Activated CD4-positive, alpha-beta memory T cell treated with anti-CD3 and anti-CD28 coated beads, Interleukin-2, amount 10 ng/mL, durations not matched to agents 7 days and 5 days (primary cell): Measurements from ENCODE around the gene PRKCE. TPM values are rescaled to one million over a fixed set of nuclear protein-coding genes. Genes with fewer than 3 reads are reported as not detected.

Experiments
- CTCF ChIA-PET: fragments of 350-600 bp; sonication (Branson Sonifier 250); formaldehyde crosslinking; loops from one replicate; lab custom pipeline; 2021; ENCODE audit warnings: antibody characterized with exemption, inconsistent platforms; lab: Charles Lee
- POLR2A ChIA-PET: fragments of 350-600 bp; sonication (Branson Sonifier 250); formaldehyde crosslinking; loops from one replicate; lab custom pipeline; 2021; ENCODE audit warnings: antibody characterized with exemption; lab: Charles Lee
- DNase-seq: peaks from one replicate; pipeline ENCODE4 v3.0.0-alpha.2; 2020
- H3K27ac Mint-ChIP-seq: one replicate; pipeline ENCODE4 v1.8.0; 2021; ENCODE audit warnings: mild to moderate bottlenecking, mixed read lengths
- H3K27me3 Mint-ChIP-seq: one replicate; pipeline ENCODE4 v1.8.0; 2021; ENCODE audit warnings: mixed read lengths
- H3K36me3 Mint-ChIP-seq: one replicate; pipeline ENCODE4 v1.8.0; 2021; ENCODE audit warnings: low read depth, mixed read lengths
- H3K4me1 Mint-ChIP-seq: one replicate; pipeline ENCODE4 v1.8.0; 2021; ENCODE audit warnings: mixed read lengths
- H3K4me3 Mint-ChIP-seq: one replicate; pipeline ENCODE4 v1.8.0; 2021; ENCODE audit warnings: mild to moderate bottlenecking, mixed read lengths
- H3K9me3 Mint-ChIP-seq: one replicate; pipeline ENCODE4 v1.8.0; 2021; ENCODE audit warnings: mixed read lengths
- total RNA-seq, 2 experiments: library from RNA; stranded (reverse); gene quantifications; one replicate each; pipeline ENCODE4 v1.2.3, GENCODE V29; 2021

Gene PRKCE
- total RNA-seq, 2 experiments from 2014 or later = 20.6 to 23.3 TPM

DNA sequence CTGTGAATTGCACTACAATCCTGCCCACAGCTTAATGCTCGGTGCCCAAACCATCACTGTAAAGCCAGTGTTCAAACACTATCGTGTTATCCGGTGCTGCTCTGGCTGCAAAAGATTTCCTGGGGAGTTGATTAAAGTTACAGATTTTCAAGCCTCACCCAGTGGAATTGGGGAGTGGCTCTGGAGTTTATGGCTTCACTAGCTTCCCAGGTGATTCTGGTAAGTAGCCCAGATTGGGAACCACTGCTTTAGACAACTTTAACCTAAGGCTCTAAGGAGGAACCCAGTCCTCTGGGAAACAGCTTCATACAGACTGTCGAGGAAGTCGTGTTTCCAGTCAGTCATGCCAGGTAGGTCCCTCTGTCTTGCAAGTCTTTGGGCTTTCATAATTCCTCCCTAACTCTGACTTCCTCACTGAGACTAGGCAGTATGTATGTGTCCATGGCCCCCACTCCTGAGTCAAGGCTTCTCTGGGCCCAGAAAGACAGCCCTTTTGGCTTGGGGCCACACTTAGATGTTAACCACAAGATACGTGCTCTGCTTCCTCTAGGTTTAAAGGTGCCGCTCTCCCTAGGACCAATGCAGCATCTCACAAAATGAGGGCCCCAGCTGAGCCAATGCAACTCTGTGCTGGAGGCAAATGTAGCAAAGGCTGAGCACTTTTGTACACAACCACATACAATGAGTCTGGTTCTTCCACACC lies 299.7 kb downstream of the PRKCE start:
- no peak for DNase-seq
- no peaks in the 10 kb centered on the region for H3K27me3 Mint-ChIP-seq
- no peaks in the 10 kb centered on the region for H3K9me3 Mint-ChIP-seq
- peaks cover 3% of the 10 kb centered on the region for H3K4me1 Mint-ChIP-seq
- H3K4me3 Mint-ChIP-seq = no peak overlapping the region
- H3K27ac Mint-ChIP-seq = no peak overlapping the region
- ChIA-PET CTCF (no interaction called here), POLR2A (no interaction called here)
- H3K36me3 Mint-ChIP-seq = no peaks in the 10 kb centered on the region

DNA sequence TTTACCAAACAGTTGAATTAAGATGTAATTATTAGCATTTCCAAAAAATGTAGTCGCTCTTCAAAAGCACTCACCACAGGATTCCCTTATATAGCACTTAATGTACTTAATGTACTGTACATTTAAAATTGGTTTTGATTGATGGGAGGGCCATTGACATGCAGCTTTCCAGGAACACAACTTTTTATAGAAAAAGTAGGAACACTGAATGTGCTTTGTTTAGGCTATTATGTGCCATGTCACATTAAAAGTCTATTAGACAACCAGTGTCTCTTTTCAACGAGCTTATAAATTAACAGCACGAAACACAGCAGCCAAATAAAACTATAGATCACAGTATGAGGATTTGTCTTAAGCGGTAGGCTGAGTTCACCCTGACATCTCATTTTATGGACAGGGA lies 301.1 kb downstream of the PRKCE start:
- DNase-seq = no peak
- Mint-ChIP-seq H3K4me1 (peaks cover 3% of the 10 kb centered on the region), H3K36me3 (no peaks in the 10 kb centered on the region), H3K9me3 (no peaks in the 10 kb centered on the region), H3K27ac (no peak overlapping the region), H3K27me3 (peaks cover 3% of the 10 kb centered on the region), H3K4me3 (no peak overlapping the region)
- ChIA-PET CTCF (no interaction called here), POLR2A (no interaction called here)

DNA sequence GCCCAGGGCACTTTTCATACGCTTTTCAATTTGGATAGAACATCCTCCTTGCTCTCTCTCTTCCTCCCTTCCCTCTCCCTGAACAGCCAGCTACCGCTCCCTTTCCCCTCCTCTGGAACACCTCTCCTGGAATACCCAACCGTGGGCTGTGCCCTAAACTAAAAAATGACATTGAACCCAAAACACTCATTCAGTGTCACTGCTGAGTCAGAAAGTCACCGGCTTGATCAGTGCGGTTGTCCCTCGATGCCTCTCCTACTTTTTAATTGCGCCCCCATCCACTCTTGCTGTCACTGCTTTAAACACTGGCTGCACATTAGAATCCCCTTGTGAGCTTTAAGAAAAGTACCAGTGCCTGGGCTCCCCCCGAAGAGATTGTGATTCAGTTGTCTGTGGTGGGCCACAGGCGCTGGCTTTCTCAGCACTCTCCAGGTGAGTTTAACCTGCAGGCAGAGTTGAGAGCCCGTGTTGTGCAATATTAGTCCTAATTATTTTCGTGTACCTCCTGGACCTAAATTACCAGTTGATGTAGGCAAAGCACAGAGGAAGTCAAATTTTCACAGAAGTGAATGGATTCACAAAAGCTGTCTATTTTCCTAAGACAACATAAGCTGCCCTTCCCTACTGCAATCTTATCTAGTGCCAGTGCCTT lies 302.0 kb downstream of the PRKCE start:
- Mint-ChIP-seq H3K4me1 (peaks cover 3% of the 10 kb centered on the region), H3K27me3 (peaks cover 3% of the 10 kb centered on the region), H3K4me3 (no peak overlapping the region), H3K27ac (no peak overlapping the region), H3K9me3 (no peaks in the 10 kb centered on the region), H3K36me3 (no peaks in the 10 kb centered on the region)
- ChIA-PET CTCF (no interaction called here), POLR2A (no interaction called here)
- DNase-seq = no peak

DNA sequence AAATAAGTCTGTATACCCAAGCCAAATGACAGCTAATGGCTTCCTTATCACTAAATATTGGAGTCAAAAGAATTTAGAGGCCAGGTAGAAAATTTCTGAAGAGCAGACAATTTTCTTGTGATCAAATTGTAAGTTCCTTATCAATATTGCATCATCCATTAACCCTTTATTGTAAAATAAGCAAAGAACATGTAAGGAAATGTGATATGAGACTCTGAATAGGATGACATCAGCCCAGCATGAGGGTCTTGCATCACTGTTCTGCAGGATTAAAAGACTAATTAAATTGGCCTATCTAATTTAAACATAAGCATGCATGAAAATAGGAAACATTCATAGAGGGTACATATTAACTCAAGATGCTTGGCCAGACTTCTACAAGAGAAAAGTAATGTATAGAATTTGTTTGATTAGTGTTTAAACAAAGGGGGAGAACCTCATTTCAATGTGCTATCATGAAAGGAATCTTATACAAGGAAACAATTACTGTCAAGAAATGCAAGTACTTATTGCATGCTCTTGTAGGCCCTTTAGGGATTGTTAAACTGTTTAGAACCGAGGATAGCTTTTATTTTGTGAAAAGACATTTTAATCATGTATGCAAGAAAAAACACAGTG lies 302.9 kb downstream of the PRKCE start:
- no peaks in the 10 kb centered on the region for H3K9me3 Mint-ChIP-seq
- no peaks in the 10 kb centered on the region for H3K36me3 Mint-ChIP-seq
- CTCF ChIA-PET = no interaction called here
- no peak overlapping the region for H3K4me3 Mint-ChIP-seq
- no peak for DNase-seq
- H3K4me1 Mint-ChIP-seq = peaks cover 3% of the 10 kb centered on the region
- H3K27ac Mint-ChIP-seq = no peak overlapping the region
- POLR2A ChIA-PET = no interaction called here
- H3K27me3 Mint-ChIP-seq = peaks cover 3% of the 10 kb centered on the region

DNA sequence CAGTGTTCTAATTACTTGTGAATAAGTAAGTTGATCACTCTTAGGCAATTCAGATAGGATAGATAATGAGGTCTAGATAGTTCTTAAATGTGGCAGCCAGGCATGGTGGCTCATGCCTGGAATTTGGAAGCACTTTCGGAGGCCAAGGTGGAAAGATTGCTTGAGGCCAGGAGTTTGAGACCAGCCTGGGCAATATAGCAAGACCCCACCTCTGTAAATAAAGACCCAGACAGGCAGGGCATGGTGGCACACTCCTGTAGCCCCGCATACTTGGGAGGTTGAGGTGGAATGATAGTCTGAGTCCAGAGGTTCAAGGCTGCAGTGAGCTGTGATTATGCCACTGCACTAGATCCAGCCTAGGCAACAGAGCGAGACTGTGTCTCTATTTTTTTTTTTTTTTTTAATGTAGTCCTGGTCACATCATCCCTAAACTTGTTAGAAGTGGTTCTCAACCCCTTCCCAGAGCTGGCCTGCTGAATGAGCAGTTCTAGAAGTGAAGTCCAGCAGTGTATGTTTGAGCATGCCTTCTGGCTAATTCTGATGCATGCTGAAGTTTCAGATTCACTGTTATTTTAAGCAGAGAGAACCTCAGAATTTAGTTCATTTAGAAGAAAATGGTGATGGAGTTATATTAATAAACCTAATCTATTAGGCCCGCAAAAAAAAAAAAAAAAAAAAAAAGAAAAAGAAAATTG lies 306.2 kb downstream of the PRKCE start:
- H3K36me3 Mint-ChIP-seq = no peaks in the 10 kb centered on the region
- no peak for DNase-seq
- no peaks in the 10 kb centered on the region for H3K4me1 Mint-ChIP-seq
- ChIA-PET CTCF (interaction anchor here (0.6 kb wide), 1 partner anchor 532 kb away, joined by 3 read pairs; no protein-coding TSS in a partner anchor), POLR2A (no interaction called here)
- no peak overlapping the region for H3K27ac Mint-ChIP-seq
- H3K4me3 Mint-ChIP-seq = no peak overlapping the region
- H3K9me3 Mint-ChIP-seq = no peaks in the 10 kb centered on the region
- peaks cover 3% of the 10 kb centered on the region for H3K27me3 Mint-ChIP-seq

DNA sequence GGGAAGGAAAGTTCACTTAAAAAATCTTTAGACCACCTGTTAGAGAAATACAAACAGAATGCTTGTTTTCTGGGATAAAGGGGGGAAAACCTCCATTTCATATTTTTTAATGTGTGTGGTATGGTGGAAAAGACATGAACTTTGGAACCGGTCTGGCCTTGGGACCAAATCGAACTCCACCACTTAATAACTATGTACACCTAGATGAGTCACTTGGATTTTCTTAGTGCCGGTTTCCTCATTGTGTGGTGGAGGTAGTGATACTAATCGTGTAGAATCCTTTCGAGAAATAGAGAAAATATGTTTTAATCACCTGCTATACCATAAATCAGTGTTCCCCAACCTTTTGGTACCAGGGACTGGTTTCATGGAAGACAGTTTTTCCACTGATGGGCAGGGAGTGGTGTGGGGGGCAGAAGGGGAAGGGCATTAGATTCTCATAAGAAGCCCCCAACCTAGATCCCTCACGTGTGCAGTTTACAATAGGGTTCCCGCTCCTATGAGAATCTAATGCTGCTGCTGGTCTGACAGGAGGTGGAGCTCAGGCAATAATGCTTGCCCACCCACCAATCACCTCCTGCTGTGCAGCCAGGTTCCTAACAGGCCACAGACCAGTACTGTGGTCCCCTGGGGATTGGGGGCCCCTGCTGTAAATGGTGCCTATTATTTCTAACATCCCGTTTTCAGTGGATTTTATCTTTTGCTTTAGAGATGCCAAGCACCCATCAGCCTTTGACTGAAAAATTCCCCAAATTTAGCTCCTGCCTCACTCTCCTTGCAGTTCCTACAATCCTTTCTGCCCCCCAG lies 308.8 kb downstream of the PRKCE start:
- Mint-ChIP-seq H3K36me3 (no peaks in the 10 kb centered on the region), H3K4me1 (peaks cover 10% of the 10 kb centered on the region), H3K27me3 (peaks cover 3% of the 10 kb centered on the region), H3K9me3 (no peaks in the 10 kb centered on the region), H3K4me3 (no peak overlapping the region), H3K27ac (no peak overlapping the region)
- DNase-seq = no peak
- ChIA-PET CTCF (no interaction called here), POLR2A (no interaction called here)

DNA sequence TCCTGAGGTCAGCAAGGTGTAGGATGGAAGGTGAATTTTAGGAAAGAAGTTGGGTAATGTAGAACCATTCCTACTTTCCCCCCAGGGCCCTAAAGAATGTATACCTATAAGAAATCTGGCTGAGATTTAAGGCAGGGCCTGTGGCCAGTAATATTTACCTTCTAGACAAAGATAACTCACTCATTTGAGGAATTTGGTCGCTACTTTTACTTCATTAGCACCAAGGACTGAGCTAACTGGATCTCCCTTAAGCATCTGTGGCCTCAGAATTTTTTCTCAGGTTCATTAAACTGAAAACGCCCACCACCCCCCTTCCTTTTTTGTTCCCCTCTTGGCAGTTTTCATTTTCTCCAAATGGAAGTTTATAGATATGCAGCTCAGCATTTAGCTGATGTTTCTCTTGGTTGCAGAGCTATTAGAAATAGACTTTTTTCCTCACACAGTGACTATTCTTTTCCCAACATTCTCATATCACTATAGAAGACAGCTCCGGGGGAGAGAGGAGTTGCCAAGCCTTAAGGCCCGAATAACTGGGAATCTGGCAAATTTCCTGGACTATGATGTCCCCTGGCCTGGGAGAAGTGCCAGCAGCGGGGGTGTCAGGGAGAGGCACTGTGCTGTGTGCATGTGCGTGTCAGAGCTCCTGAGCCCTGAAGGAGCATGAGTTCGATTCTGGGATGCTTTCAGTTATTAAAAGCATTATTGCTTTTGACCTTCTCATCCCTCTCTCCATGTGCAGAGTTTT lies 310.9 kb downstream of the PRKCE start:
- no peak overlapping the region for H3K4me3 Mint-ChIP-seq

DNA sequence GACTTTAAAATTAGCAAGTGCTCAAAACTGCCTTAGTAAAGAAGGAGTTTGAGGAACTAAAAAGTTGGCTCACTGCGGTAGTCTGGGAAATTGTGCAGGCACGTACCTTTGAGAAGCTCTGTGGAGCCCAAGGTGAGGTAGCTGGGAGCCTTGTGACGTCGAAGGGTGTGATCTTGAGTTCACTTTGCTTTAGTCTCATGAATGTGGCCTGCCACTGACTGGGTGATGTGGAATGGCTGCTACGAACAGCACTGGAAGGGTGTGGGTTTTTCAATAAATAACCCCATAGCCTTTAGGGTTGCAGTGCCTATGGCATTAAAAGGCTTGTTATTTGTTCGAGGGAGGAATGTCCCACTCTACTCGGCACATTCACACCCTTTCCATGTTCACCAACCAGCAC lies 312.3 kb downstream of the PRKCE start:
- Mint-ChIP-seq H3K27ac (no peak overlapping the region), H3K36me3 (no peaks in the 10 kb centered on the region), H3K4me1 (peaks cover 10% of the 10 kb centered on the region), H3K9me3 (no peaks in the 10 kb centered on the region), H3K27me3 (no peaks in the 10 kb centered on the region), H3K4me3 (no peak overlapping the region)
- no peak for DNase-seq
- ChIA-PET POLR2A (no interaction called here), CTCF (no interaction called here)

More for the DNA sequence above, 310.9 kb downstream of the PRKCE start:
- no peaks in the 10 kb centered on the region for H3K9me3 Mint-ChIP-seq
- no peak for DNase-seq
- ChIA-PET CTCF (interaction anchor here (0.7 to 0.8 kb wide), 2 partner anchors 184 to 218 kb away, joined by 3 read pairs; no protein-coding TSS in a partner anchor), POLR2A (no interaction called here)
- peaks cover 10% of the 10 kb centered on the region for H3K4me1 Mint-ChIP-seq
- peaks cover under 1% of the 10 kb centered on the region for H3K27me3 Mint-ChIP-seq
- no peaks in the 10 kb centered on the region for H3K36me3 Mint-ChIP-seq
- H3K27ac Mint-ChIP-seq = no peak overlapping the region

DNA sequence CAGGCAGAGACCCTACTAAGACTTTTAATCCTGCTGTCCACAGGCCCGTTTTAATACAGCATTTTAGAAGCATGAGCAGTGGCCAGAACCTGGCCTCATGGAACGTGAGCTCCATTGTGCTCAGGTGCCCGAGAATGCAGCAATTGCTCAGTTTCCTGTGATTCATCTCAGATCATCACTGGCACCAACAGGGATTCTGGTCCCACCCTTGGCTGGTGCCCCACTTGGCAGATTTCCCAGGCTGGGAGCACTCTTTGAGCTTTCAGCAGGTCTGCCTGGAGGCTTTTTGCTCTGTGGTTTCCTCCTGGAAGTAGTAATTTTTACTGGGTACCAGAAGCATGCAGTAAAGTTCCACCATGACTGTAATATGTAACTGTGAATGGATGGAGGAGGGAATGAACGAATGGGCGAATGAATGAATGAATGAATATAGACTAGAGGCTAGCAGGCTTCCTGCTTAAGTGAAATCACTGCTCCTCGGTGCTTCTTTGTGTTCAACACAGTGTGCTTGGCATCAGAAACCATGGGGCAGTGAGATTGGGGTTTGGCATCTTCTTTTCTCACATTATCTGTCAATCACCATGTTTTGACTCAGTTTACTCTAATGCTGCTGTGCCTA lies 312.9 kb downstream of the PRKCE start:
- ChIA-PET CTCF (no interaction called here), POLR2A (no interaction called here)
- Mint-ChIP-seq H3K4me3 (no peak overlapping the region), H3K4me1 (peaks cover 10% of the 10 kb centered on the region), H3K27me3 (no peaks in the 10 kb centered on the region), H3K9me3 (no peaks in the 10 kb centered on the region), H3K27ac (no peak overlapping the region), H3K36me3 (no peaks in the 10 kb centered on the region)
- DNase-seq = no peak

DNA sequence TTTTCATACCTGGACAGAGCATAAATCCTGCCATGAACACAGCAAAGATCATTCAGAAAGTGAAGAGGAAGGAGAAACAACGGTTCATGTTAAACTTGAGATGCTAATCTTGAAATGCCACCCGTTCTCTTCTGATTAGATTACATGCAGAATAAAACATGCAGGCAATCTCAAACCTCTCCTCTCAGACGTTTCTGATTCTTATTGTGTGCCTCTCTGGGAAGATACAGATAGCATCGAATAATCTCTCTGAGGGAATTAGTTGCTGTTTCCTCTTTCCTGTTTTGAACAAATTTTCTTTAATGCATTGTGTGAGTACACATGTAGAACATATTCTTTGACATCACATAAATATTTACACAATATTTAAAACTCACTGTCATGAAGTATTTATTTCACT lies 313.4 kb downstream of the PRKCE start:
- no peaks in the 10 kb centered on the region for H3K27me3 Mint-ChIP-seq
- peaks cover 10% of the 10 kb centered on the region for H3K4me1 Mint-ChIP-seq
- no peak for DNase-seq
- no peak overlapping the region for H3K4me3 Mint-ChIP-seq
- no peaks in the 10 kb centered on the region for H3K9me3 Mint-ChIP-seq
- CTCF ChIA-PET = no interaction called here
- no peaks in the 10 kb centered on the region for H3K36me3 Mint-ChIP-seq
- H3K27ac Mint-ChIP-seq = no peak overlapping the region
- POLR2A ChIA-PET = no interaction called here

DNA sequence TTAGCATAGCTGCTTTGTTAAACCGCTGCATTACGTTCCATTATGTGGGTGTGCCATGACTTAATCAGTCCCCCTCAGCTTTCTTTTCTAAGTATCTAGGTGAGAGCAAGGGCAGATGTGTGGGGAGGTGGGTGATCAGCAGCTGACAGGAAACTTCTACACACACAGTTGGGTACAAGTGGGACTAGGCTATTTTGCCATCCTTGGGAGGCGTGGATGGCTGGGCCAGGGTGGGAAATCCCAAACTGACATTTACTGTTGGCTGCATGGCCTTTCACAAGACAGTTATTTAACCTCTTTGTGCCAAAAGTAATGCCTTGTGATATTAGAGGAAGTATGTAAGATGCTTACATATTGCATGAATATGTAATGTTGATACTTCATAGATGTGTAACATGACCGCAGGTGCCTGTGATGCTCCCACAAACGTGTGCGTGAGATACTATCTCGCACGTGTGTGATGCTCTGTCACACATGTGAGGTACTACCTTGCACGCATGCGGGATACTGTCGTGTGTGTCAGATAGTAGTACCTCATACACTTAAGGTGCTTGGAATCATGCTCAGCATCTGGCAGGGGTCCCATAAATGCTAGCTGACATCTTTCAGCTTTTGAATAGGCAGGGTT lies 314.5 kb downstream of the PRKCE start:
- H3K27me3 Mint-ChIP-seq = no peaks in the 10 kb centered on the region

More for the DNA sequence above, 314.5 kb downstream of the PRKCE start:
- Mint-ChIP-seq H3K4me3 (no peak overlapping the region), H3K9me3 (no peaks in the 10 kb centered on the region), H3K4me1 (peaks cover 10% of the 10 kb centered on the region), H3K27ac (no peak overlapping the region), H3K36me3 (no peaks in the 10 kb centered on the region)
- CTCF ChIA-PET = no interaction called here
- POLR2A ChIA-PET = no interaction called here
- no peak for DNase-seq
